GM19193 (cell line): ENCODE results near the gene LCE4A.

Experiments
- POLR2A ChIP-seq: IDR thresholded peaks from 4 replicates; pipeline ENCODE4 v1.6.1; 2011; ENCODE audit not compliant: insufficient read depth, insufficient read length; ENCODE audit errors: extremely low read depth

Gene LCE4A

DNA sequence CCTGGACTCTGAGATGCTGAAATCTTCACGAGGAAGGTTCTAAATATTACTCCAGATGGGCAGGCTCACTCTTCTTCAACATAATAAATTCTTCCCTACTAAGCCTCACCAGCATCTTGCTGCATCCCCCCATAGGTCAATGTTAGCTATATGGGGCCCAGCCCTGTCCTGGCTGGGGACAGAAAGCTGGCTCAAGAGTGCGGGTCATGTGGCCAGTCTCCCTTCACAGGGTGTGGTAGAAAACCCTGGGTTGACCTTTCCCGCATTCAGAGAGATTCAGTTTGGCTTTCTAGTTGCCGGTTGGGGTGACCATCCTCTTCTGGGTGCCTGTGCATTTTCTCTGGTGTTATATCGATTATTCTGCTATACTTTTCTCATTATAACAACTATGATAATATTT lies 30.0 kb downstream of the LCE4A start:
- no peak for TF ChIP-seq POLR2A

GRCh38 chr1:152739841-152740240 lies 31.9 kb downstream of the LCE4A start:
- TF ChIP-seq POLR2A, result no peak

DNA sequence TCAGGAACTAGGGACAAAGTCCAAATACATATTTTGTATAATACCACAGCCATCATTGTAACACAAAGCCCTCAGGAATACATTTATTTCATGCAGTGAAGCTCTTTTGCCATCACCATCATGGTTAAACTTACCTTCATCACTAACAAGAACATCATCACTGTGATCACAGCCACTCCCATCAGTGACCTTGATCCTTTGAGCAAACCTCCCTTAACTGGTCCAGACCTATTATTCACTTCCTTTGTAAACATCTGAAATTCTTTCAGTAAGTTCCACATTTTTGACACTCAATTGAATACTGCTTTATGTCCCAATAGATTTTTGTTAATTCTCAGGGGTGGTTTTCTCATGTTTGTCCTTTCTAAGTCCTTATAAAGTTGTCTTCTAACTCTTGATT lies 33.7 kb downstream of the LCE4A start:
- TF ChIP-seq POLR2A, result no peak

- TF ChIP-seq POLR2A, result no peak
Observed at GRCh38 chr1:152743371-152744145, 35.6 kb downstream of the LCE4A start.

GRCh38 chr1:152745289-152745704 lies 37.3 kb downstream of the LCE4A start:
- TF ChIP-seq POLR2A, result no peak

DNA sequence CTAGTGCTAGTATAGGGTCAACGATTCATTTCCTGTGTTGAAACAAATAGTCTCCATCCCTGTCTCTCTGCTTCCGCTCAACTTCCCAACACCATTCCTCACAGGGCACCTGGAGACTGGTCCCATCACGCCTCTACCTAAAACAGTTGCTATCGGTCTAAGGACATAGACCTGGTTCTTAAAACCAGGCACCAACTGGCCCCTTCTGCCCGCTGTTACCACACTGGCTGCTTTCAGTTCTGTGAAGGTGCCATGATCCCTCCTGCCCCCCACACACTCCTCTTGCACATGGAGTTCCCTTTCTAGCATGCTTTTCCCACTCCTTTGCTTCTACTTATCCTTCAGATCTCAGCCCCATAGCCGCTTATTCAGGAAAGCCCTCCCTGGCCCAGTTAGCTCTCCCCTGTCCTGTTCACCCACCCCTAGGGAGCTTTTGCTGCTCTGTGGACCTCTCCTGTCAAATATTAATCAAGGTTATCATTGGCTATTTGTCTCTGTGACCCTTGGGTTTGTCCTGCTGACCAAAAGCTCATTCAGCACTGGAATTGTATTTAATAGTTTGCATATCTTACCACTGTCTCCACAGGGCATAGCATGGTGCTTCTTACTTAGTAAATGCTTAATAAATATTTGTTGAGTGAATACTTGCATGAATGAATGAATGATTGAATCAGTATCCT lies 37.9 kb downstream of the LCE4A start:
- no peak for TF ChIP-seq POLR2A

GRCh38 chr1:152747831-152748230 lies 39.9 kb downstream of the LCE4A start:
- TF ChIP-seq POLR2A, result no peak

DNA sequence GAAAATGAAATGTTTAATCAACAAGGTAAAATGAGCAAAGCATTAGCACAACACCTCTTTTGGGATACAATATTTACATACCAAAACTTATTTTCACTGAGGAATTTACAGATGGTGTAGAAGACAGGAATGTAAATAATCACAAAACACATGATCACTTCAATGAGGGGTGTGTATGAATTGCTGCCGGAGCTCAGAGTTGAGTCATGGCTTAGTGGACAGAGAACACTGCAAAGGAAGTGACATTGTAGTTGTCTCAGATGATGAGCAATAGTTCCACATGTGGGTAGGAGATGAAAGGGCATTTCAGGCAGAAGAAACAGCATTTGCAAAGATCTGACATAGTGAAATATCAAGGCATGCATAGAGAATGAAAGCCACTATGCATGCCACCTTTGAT lies 44.3 kb downstream of the LCE4A start:
- no peak for TF ChIP-seq POLR2A

- TF ChIP-seq POLR2A, result no peak
Observed at GRCh38 chr1:152753586-152753985, 45.6 kb downstream of the LCE4A start.

DNA sequence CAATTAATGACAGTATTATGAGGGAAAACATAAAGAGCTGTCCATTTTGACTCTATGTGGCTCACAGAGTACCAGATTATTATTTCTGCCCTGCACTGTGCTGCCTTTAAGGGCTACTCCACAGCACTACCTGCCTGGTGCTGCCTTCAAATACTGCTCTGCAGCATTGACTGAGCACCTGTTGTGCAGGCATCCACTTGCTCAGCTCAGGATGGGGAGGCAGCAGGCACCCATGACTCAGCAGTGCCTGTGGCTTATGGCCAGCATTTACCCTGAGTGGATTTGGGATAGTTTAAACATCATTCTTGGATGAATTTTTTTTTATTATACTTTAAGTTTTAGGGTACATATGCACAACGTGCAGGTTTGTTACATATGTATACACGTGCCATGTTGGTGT lies 48.9 kb downstream of the LCE4A start:
- no peak for TF ChIP-seq POLR2A

DNA sequence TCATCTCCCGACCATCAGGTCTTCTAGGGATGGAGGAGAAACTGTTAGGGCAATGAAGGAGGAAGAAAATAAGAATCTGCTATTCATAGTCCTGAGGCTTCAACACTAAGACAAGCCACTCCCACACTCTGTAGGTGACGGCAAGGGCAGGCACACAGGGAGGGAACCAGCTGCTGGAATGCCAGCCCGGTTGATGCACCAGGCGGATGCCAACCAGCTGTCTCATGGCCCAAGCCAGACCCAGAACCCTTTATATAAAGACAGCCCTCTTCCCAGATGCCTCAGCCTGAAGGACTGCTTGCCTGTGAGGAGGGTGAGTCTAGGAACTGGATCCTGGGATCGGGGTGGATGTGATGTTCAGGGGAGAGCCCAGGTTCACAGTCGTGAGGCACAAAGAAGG lies 49.8 kb downstream of the LCE4A start, which contains the start of gene KPRP:
TSS of gene KPRP (plus strand) at position 279 of the 400 bp plus-strand sequence. CDS start 1,564 bp downstream, outside the sequence.
- no peak for TF ChIP-seq POLR2A

DNA sequence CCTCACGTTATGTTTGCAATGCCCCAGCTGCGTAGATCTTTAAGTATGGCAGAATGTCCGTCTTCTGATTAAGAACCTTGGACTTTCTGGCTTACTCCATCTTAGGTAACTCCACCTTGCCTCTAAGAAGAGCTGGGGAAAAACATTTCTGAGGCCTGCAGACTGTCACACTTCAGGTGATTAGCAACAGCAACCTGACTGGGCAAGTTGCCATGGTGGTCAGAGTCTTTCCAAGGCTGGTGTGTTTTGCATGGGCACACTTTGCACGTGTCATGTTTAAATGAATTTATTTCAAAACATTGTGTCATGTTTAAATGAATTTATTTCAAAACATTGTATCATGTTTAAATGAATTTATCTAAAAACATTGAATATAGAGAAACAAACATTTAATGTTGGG lies 50.7 kb downstream of the LCE4A start:
- no peak for TF ChIP-seq POLR2A
